HG03103 (cell line): ENCODE results near the gene AATK.

Experiments used
- ATAC-seq: cut with Tn5 transposase; IDR thresholded peaks from one replicate; pipeline ENCODE4 v1.9.1; 2021; ENCODE audit warnings: low read depth; ENCODE audit not compliant: unreplicated experiment

The AATK gene

DNA sequence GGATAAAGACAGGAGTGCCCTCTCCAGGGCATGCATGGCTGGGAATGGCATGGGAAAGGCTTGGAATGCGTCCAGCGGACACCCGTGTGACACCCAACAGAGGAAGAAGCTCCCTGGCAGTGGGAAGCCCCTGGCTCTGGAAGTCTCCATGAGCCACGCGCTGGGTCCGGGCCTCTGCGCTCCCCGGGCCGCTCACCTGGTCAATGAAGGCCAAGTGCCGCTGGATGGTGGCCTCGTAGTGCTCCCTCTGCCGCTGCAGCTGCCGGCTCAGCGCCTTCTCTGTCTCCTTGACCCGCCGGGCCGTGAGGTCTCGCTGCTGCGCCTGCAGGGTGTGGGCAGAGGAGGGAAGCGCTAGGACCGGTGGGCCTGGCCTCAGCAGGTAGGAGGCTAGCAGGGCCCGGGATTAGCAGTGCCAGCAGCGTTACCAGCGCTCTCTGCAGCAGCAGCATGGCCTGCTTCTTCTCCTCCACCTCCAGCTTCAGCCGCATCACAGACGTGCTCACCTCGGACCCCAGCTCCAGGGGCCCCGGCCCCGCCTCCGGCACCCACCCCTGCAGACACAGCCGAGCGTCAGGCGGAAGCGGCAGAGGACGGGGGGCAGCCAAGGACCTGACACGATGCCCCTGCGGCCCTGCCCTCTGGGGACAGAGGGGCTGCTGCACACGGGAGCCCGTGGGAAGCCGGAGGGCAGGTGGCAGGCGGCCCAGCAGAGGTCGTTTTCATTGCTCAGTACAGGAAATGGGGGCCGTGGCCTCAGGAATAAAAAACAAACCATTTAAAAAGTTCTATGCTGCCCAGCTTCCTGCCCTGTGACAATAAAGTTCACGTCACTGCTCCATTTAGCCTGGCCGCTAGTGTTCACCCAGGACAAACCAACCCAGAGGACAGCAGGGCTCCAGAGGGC is 30.7 kb upstream of the AATK start:
- ATAC-seq: no peak

DNA sequence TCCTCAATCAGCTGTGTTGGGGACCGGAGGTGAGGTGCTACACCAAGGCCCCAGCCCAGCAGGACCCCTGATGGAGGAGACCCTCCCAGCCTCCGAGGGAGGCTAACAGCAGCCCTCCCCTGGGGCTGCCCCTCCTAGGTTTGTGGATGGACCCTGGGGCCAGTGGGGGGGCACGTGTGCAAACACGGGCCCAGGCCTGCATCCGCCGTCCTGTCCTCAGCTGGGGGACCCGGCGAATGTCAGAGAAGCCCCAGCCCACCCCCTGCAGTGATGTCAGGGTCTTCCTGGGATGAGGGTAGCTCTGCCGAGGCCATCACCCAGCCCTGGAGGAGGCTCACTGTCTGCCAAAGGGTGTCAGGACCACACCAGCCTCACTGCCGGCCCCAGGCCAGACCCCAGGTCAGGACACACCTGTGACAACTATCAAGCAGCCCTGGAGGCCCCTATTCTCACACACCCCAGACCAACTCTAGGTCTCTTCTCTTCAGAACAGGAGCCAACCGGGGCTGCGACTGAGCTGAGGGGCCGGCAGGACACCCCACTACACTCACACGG is 30.0 kb upstream of the AATK start:
- no peak for ATAC-seq

DNA sequence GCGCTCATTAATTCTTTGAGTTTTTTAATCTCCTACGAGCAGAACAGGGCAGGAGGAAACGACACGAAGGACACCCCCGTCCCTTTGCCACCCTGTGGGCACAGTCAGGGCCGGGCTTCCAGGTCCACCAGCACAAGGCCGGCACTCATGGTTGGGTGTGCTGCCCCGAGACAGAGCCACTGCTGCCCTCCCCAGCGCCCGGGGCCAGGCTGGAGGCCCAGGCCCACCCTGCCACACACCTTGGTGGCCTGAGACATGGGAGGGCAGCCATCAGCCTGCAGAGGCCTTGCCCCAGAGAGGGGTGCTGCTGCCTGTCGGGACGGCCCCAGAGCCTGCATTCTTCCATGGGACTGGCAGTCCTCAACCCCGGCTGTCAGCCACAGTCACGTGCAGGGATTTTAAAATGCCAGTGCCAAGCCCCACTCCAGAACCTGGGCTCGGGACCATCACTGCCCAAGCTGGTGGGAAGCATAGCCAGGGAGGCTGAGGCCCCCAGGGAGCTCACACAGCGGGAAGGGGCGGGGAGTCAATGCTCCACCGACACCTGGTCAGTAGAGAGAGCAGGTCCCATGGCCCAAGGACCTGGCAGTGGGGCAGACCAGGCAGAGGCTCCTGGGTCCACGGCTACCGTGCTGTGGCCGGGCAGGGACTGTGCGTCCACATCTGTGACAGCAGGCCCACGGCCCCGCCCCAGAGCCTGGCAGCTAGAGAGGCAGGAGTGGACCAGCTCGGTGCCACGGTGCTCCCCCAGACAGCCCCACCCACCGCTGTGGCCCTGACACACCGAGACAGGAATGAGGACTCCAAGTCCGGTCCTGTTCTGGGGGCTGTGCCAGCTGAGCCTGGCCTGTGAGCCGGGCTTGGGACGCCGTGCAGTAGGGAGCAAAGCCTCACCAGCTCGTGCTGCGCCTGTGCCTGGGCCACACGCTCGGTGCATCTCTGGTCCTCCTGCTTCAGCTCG is 29.2 kb upstream of the AATK start:
- no peak for ATAC-seq

DNA sequence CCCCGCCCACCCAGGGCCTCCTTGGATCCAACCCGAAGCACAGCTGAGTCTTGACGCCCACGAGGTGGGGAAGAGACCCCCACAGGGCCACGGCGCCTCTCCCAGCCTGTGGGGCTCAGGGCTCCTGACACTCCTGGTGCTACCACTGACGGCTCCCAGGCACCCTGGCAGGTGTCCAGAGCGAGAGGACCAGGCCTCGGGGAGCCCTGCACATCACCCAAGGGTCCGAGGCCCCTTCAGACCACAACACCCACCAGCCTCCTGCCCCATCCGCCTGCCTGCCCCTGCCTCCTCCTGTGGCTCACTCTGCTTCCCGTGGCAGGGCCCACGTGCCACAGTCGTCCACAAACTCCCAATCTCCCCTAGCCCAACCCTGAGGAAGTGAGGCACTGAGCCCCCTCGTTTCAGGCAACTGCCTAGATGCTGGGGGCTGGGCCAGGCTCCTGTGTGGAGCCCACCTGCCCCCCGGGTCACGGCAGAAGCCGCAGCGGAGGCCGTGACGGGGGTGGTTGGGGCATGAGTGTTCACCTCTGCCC is 28.3 kb upstream of the AATK start:
- ATAC-seq: no peak

DNA sequence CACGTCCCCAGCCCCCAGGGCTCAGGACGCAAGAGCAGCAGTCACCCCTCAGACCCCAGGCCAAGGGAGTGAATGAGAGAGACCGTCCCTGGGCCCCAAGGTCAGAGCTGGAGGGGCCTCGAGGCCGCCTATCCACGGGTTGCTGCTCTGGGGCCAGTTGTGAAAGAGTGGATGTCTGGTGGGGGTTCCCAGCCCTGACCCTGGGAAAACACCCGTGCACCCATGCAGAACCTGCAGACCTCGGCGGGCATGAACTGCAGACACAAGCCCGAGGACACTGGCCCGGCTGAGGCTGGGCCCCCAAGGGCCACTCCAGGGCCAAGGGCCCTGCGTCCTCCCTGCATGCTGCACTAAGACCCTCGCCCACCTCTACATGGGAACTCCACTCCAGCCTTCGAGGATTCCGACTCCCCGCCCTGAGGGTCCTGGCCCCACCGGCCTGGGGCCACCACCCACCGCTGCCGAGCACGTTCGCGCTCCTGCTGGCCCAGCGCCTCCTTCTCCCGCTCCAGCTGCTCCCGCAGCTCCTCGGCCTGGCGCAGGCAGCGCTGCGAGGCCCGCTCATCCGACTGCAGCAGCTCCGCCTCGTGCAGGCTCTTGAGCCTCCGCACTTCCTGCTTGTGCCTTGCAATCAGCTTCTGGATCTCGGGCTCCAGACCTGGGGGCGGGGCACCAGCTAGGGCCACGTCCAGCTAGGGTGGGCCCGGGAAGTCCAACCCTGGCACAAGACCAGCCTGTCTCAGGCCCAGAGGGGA is 27.6 kb upstream of the AATK start:
- no peak for ATAC-seq

DNA sequence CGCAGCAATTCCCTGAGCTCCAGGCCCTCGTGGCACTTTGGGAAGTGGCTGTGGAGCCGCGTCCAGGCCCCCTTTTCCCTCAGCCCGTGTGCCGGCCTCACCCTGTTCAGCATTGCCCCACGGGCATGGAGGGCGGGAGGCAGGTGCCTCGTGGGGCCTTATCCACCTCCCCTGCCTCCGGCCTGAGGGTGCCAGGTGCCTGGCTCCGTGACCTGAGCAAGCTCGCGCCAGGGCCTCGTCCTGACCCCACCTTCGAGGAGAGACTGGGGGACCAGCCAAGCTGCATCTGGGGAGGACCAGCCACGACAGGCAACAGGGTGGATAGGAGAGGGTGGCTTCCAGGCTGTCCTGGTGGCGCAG is 27.0 kb upstream of the AATK start:
- ATAC-seq: no peak

DNA sequence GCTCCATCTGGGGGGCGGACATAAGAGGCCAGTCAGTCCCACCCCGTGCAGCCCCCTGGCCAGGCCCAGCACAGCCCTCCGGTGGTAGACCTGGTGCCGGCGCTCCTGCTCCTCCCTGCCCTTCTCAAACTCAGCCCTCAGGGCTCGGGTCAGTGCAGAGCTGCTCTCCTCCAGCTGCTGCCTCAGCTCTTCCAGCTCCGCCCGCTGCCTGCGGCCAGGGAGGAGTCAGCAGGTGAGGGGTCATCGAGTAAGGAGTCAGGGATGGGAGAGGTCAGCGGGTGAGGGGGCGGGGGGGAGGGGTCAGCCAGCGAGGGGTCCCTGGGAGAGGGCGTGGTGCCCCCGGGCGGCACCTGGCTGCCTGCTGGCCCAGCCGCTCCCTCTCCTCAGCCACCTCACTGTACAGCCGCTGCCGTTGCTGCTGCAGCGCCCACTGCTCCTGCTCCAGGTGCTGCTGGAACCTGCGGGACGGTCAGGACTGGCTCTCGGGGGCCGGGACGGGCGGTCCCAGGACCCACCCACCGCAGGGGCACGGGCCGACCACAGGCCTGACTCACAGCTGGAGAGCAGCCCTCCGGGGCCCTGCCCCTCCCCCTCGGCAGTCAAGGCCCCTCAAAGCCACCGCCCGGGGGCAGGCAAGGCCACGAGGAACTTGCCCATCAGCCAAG is 26.5 kb upstream of the AATK start:
- no peak for ATAC-seq

DNA sequence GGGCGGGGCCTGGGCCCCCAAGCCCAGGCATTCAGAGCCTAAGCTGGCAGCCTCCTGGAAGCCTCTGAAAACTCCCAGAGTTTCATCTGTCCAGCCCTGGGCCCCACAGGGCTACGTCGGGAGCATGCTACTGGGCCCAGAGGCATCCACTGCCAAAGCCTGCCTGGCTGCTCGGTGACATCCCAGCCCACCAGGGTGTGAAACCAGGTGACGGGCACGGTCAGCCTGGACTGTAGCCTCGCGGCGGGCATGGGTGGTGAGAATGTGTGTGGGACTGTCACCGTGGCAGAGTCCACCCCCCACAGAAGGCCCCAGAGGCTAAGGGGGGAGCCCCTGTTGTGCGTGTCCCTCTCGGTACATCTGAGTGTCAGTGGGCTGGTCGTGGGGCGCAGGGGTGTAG is 25.6 kb upstream of the AATK start:
- no peak for ATAC-seq

DNA sequence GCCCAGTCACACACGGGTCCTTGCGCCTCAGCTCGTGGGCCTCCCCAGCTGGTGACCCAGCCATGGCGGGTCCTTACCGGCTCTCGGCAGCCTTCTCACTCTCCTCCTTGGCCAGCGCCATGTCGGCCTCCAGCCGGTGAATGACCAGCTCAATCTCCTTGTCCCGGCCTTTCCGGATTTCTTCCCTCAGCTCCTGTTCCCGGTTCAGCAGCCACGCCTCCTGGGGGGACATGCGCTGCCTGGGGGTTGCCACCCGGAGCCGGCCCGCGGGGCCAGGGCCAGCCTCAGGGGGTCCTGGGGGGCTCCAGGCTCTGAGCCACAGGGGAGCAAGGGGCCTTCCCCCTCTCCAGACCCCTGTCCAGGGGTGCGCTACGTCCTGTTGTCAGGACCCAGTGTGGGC is 25.1 kb upstream of the AATK start:
- no peak for ATAC-seq

DNA sequence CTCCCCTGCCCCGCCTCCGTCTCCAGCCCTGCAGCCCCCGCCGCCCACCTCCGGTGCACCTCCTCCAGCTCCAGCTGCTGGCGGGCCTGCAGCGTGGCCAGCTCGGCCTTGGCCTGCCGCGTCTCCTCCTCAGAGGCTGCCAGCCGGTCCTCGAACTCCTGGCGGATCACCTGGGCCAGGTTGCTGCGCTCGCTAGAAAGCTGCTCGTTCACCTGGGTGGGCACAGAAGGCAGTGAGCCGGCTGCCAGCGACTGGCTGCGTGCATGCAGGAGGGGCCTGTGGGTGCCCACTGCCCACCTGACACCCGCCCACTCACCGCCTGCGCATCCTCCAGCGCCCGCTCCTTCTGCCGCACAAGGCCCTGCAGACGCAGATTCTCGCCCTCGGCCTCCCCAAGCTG is 24.6 kb upstream of the AATK start:
- no peak for ATAC-seq

DNA sequence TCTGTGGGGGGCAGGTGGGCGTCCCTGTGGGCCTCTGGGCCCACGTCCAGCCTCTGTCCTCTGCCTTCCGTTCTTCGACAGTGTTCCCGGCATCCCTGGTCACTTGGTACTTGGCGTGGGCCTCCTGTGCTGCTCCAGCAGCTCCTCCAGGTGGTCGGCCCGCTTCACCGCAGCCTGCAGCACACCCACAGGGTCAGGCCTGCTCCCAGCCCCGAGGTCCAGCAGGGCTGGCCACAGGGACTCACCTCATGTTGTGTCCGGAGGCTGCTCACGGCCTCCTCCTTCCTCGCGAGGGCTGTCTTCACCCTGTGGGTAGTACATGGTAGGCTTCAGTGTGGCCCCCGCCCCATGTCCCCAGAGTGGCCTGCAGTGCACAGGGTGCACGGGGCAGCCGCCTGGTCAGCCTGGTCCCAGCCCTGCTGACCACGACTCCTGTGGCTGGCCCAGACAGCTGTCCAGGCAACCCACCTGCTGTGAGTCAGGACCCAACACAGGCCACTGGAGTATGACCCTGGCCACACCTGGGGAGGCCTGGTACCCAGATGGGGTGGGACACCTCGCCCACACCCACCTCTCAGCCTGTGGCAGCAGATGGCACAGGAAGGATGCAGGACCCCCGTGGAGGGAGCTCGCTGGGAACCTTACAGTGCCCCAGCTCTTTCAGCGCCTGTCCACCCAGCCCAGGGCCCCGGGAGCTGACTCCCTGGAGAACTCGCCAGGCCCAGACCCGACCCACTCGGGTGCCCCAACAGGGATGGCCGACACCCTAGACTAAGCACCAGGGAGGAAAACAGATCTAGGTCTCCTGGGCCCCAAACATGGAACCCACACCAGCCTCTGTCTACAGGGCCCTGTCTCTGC is 23.9 kb upstream of the AATK start:
- ATAC-seq: no peak

DNA sequence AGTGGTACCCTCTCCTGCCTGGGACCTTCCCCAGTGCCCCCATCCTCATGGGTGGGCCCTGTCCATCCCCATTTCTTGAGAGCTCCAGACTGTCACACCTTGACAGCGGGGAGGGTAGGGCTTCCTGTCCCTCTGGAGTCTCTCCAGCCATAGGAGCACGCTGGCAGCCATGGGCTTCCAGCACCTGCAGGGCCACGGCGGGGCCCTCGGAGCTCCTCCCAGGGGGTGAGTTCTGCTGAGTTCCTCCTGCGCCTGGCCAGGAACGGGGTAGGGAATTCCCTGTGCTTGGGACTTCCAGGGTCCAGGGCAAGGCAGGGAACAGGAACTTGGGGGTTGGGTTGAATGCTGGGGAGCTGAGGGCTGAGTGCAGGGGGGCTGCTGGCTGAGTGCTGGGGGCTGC is 23.0 kb upstream of the AATK start:
- no peak for ATAC-seq

DNA sequence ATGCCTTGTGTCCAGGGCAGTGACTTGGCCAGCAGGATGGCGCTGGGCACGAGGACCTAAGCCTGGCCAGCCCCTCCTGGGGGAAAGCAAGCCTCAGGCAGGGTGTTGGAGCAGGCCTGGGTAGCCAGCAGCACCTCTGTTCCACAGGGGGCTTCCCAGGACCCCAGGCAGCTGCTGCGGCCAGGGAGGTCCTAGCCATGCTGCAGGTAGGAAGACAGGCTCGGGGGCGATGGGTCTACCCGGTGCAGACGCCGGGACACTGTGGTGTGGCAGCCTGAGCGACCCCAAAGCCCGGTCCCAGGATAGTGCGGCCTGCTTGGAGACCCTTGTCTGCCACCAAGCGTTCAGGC is 22.4 kb upstream of the AATK start:
- ATAC-seq: no peak

DNA sequence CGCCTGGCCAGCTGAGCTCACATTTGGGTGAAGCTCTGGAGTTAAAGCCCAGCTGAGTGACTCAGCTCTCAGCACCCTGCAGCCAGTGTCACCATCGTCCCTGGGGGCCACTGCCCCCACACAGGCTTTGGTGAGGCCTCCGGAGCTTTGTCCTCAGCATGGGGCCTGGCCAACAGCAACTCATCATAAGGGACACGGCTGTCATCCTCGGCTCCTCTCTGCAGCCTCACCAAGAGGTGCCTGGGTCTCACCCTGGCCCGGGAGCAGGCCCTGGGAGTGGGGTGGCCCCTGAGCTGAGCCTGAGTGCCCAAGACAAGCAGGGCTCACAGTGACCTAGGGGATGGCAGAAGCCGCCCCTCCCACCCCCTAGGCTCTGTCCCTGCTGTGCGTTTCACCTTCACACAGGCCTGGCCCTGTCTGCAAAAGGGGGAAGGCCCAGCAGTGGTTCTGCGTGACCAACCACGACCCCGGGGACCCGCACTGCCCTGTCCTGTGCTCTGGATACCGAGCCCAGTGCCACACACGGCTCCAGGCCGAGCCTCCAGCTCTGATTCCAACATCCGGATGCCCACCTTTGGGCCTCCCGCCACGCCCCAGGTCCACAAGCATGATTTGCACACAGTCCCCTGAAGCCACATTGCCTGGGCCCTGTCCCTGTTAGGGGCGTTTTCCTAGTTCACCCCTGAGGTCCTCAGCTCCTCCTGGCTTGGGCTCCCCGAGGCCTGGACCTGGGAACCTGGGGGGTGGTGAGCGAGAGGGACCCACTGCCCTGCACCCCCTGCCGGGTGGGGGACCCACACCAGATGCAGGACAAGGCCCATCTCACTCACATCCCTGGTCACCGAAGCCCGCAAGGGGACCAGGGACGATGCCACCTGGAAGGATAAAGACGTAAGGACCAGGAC is 21.8 kb upstream of the AATK start:
- ATAC-seq: no peak

DNA sequence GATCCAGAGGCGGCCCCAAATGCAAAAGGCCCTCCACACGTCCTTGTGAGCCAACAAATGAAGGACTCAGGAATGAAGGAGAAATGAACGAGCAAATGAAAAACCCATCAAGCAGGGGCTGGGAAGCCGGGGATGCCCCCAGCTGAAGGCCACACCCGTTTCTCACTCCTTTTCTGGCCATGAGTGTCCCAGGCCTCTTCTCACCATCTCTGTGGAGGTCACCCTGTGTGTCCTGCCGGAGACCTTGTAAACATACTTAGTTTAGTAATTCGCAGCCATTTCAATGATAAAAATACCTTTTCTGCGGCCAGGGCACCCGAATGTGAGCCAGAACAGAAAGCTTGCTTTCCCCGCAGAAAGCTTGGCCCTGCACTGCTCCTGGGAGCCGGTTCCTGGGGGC is 21.1 kb upstream of the AATK start:
- no peak for ATAC-seq

DNA sequence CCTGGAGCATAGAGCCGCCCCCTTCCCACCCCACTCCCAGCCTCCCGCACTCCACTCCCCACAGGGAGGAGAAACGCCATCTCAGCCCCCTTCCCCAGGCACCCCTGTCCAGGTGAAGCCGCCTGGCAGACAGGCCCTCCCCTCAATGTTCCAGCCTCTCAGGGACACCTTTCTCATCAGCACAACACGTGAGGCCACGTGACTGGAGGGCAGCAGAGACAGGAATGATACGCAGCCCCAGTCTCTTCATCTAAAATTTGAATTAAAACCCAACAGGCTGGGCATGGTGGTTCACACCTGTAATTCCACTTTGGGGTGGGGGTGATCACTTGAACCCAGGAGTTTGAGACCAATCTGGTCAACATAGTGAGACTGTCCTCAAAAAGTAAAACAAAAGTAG is 20.2 kb upstream of the AATK start:
- ATAC-seq: no peak

DNA sequence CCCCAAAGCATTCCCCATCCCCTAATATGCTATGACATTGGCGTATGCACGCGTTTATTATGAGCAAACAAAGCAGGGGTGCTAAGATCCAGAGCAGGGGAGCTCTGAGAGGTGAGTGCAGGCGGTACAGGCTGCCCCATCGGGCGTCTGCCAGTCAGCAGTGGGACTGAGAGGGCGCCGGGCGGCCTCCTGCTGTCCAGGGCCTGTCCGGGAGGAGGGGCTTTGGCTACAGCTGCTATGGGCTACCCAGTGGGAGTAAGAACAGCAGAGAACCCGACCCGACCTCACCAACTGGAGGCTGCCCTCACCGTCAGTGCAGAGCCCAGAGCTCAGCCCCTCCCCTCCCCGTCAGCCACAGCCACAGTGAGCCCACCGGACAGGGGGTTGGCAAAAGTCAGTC is 18.5 kb upstream of the AATK start:
- ATAC-seq: no peak

DNA sequence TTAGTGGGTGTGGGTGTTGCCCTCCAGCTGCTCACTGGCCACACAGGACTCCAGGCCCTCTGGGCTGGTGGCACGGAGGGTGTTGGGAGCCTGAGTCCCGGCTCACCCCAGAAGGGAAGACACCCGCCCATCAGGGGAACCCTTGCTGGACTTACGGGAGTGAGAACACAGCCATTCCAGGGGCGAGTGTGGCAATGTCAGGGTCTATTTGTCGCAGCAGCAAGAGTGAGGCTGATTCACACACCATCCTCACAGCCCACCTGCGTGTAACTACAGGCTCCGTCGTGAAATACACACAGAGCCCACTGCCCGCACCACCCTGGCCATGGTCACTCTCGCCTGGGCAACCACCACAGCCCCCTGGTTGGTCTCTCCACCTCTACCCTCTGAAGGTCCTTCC is 17.8 kb upstream of the AATK start:
- no peak for ATAC-seq
